Nephron progenitor cell (in vitro differentiated cells): ENCODE results near the gene CAP2.

Experiments used
- DNase-seq: peaks from one replicate; pipeline ENCODE4 v3.0.0; 2021
- H3K27ac Mint-ChIP-seq: 2 replicates; pipeline ENCODE4 v1.8.0; 2021; ENCODE audit warnings: mild to moderate bottlenecking, moderate library complexity, mixed read lengths
- H3K27me3 Mint-ChIP-seq: 2 replicates; pipeline ENCODE4 v1.8.0; 2021; ENCODE audit warnings: mild to moderate bottlenecking, low read depth, mixed read lengths; ENCODE audit not compliant: poor library complexity
- H3K36me3 Mint-ChIP-seq: 2 replicates; pipeline ENCODE4 v1.8.0; 2021; ENCODE audit warnings: low read depth, mixed read lengths
- H3K4me1 Mint-ChIP-seq: 2 replicates; pipeline ENCODE4 v1.8.0; 2021; ENCODE audit warnings: mixed read lengths
- H3K4me3 Mint-ChIP-seq: 2 replicates; pipeline ENCODE4 v1.8.0; 2021; ENCODE audit warnings: mild to moderate bottlenecking, moderate library complexity, mixed read lengths
- H3K9me3 Mint-ChIP-seq: 2 replicates; pipeline ENCODE4 v1.8.0; 2021; ENCODE audit warnings: mild to moderate bottlenecking, moderate library complexity, mixed read lengths
- TF ChIP-seq, protein P1 (sequence below): fragments of 200-600 bp; sonication (generic); IDR thresholded peaks from 2 replicates; pipeline ENCODE4 v1.5.0; 2021; ENCODE audit warnings: antibody characterized with exemption

Gene CAP2

DNA sequence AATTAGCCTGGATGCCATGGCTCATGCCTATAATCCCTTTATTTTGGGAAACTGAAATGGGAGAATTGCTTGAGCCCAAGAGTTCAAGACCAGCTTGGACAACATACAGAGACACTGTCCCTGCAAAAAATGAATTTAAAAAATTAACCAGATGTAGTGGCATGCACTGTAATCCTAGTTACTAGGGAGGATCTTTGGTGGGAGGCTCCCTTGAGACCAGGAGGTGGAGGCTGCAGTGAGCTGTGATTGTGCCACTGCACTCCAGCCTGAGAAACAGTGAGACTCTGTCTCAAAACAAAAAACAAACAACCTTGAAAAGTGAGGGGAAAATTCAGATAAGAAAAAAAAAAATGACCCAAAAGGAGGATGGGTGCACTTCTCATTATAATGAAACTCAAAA, 23.4 kb downstream of the CAP2 start:
- Mint-ChIP-seq H3K36me3 (peaks cover 16% of the 10 kb centered on the region), H3K4me3 (no peak overlapping the region), H3K27ac (no peak overlapping the region), H3K4me1 (peaks cover 39% of the 10 kb centered on the region), H3K9me3 (peaks cover 7% of the 10 kb centered on the region), H3K27me3 (no peaks in the 10 kb centered on the region)
- TF ChIP-seq, protein P1, sequence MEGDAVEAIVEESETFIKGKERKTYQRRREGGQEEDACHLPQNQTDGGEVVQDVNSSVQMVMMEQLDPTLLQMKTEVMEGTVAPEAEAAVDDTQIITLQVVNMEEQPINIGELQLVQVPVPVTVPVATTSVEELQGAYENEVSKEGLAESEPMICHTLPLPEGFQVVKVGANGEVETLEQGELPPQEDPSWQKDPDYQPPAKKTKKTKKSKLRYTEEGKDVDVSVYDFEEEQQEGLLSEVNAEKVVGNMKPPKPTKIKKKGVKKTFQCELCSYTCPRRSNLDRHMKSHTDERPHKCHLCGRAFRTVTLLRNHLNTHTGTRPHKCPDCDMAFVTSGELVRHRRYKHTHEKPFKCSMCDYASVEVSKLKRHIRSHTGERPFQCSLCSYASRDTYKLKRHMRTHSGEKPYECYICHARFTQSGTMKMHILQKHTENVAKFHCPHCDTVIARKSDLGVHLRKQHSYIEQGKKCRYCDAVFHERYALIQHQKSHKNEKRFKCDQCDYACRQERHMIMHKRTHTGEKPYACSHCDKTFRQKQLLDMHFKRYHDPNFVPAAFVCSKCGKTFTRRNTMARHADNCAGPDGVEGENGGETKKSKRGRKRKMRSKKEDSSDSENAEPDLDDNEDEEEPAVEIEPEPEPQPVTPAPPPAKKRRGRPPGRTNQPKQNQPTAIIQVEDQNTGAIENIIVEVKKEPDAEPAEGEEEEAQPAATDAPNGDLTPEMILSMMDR: no peak
- DNase-seq: no peak

DNA sequence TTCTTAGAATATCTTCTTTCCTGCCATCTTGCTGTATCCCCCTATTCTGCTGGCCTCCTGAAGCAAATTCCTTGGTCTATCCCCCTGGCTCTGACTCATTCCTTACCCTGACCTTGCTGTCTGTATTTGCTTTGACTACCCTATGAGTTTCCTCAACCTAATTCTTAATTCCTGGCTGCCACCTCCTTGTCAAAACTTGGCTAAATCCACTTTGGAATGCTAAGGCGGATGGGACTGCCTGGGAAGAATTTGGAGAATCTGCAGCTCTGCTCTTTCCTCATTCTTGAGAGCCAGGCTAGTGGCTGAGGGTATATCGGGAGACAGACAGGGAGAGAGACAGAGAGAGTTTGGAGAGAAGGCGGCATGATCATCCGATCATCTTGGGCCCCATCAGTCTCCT, 24.4 kb downstream of the CAP2 start:
- DNase-seq: no peak
- peaks cover 18% of the 10 kb centered on the region for H3K36me3 Mint-ChIP-seq
- H3K27me3 Mint-ChIP-seq: no peaks in the 10 kb centered on the region
- peaks cover 40% of the 10 kb centered on the region for H3K4me1 Mint-ChIP-seq
- peak overlapping the region; percentile 78 for H3K27ac Mint-ChIP-seq
- H3K4me3 Mint-ChIP-seq: peak overlapping the region; percentile 7
- TF ChIP-seq, protein P1: no peak
- H3K9me3 Mint-ChIP-seq: peaks cover 7% of the 10 kb centered on the region

DNA sequence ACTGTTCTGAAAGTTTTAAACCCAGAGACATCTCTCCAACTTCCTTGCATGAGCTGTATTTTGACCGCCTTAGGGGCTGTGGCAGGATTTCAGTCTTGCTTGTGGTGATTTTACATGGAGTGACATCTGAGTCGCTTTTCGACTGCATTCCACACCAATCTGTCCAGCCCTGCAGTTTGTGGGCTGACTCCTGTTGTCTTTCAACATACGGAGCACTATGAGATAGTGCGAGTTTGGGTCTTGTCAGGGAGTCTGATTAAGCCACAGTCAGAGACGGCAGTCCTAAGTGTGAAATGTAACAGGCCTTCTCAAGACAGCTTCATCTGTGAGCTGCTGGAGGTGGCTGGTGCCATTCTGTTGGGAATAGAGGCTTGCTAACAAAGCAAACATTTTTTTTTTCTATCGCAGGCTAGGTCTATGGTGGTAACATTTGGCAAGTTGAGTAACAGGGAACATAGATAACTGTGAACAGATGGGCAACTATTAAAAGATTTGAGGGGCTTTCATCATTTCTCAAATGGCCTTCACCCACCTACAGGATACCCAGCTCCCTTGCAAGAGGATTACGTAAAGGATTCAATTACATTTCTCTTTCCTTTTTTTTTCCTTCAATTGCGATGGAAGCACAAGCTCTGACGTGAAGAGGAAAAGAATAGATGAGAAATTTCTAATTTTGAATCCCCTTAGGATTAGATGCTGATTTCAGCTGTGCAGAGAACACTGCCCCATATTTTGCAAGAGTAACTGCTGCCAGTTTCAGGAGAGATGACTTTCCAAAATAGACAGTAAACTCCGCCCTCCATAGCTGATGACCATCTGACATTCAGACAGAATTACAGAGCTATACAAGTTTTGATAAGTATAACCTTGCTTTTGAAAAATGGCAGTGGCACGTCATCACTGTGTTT, 25.1 kb downstream of the CAP2 start:
- peak; percentile 6 for DNase-seq
- peaks cover 23% of the 10 kb centered on the region for H3K36me3 Mint-ChIP-seq
- TF ChIP-seq, protein P1: no peak
- H3K4me1 Mint-ChIP-seq: peaks cover 40% of the 10 kb centered on the region
- H3K9me3 Mint-ChIP-seq: peaks cover 7% of the 10 kb centered on the region
- H3K27me3 Mint-ChIP-seq: no peaks in the 10 kb centered on the region
- H3K27ac Mint-ChIP-seq: peak overlapping the region; percentile 81
- peak overlapping the region; percentile 28 for H3K4me3 Mint-ChIP-seq

DNA sequence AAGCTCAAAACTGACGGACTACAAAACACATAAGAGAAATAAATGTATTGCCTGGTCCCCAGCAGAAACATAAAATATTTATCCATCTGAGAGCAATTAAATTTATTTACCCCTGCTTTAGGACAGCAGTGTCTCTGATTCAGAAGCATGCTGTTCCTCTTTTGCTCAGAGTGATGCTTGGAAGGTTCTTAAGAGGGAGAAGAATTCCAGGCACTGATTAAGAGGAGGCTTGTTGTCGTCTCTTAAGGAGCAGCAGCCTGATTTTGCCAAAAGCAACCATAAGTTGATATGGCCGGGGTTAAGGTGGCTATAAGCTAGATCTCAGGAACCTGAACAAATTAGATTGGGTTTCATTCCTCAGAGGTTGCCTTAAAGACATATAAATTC, 25.8 kb downstream of the CAP2 start:
- Mint-ChIP-seq H3K4me1 (peaks cover 40% of the 10 kb centered on the region), H3K36me3 (peaks cover 28% of the 10 kb centered on the region), H3K4me3 (no peak overlapping the region), H3K27me3 (no peaks in the 10 kb centered on the region), H3K27ac (no peak overlapping the region), H3K9me3 (peaks cover 7% of the 10 kb centered on the region)
- no peak for DNase-seq
- TF ChIP-seq, protein P1: no peak

DNA sequence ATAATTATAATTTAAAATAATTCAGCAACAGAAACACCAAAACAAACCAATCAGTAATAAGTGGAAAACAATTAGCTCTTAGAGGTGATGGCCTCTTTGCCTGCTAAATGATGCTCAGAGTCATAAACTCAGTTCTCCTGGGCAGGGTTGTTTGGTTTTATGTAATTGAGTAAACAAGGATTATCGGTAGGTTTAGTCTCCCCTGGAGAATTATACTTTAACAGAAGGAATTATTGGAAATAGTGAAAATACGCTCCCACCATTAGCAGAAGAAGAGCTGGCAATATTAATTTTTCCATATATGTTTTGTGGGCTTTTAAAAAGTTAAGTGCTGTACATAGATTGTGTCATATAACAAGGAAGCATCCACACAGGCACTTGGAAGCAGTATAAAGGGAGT, 27.0 kb downstream of the CAP2 start:
- H3K9me3 Mint-ChIP-seq: no peaks in the 10 kb centered on the region
- DNase-seq: no peak
- H3K27me3 Mint-ChIP-seq: no peaks in the 10 kb centered on the region
- TF ChIP-seq, protein P1: no peak
- H3K36me3 Mint-ChIP-seq: peaks cover 26% of the 10 kb centered on the region
- H3K4me3 Mint-ChIP-seq: no peak overlapping the region
- H3K27ac Mint-ChIP-seq: no peak overlapping the region
- H3K4me1 Mint-ChIP-seq: peaks cover 40% of the 10 kb centered on the region

DNA sequence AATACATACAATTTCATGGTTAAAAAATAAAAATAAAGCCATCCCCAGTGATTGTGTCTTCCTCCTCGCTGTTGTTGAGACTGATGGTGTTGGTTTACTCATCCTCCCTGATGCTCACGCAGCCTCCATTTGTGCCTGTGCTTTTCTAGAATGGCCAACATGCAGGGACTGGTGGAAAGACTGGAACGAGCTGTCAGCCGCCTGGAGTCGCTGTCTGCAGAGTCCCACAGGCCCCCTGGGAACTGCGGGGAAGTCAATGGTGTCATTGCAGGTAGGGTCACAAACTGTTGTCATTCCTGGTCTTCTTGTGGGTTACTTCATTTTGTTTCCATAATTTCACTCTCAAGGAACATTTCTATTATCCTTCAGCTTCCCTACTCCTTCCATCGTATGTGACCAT, 28.0 kb downstream of the CAP2 start:
- H3K36me3 Mint-ChIP-seq: peaks cover 28% of the 10 kb centered on the region
- H3K27me3 Mint-ChIP-seq: no peaks in the 10 kb centered on the region
- no peaks in the 10 kb centered on the region for H3K9me3 Mint-ChIP-seq
- DNase-seq: no peak
- H3K4me3 Mint-ChIP-seq: no peak overlapping the region
- H3K4me1 Mint-ChIP-seq: peaks cover 36% of the 10 kb centered on the region
- TF ChIP-seq, protein P1: no peak
- no peak overlapping the region for H3K27ac Mint-ChIP-seq
